Midbrain (tissue), 1 donor: ENCODE measurements around the gene CATSPER1.
"Not testable (repeated sequence)": the region's sequence is repeated elsewhere in the genome, so short reads cannot be mapped to it uniquely, and the experiment has no call there.

Source experiments
- DNase-seq: peaks from one replicate; lab custom pipeline; 2025; lab: John Stamatoyannopoulos, UW

CATSPER1 gene

GRCh38 chr11:66020618-66021357 lies 5.5 kb downstream of the CATSPER1 start:
- no peak for DNase-seq

GRCh38 chr11:66020212-66020611 lies 6.1 kb downstream of the CATSPER1 start:
- DNase-seq = no peak

GRCh38 chr11:66017321-66017720 lies 9.0 kb downstream of the CATSPER1 start:
- no peak for DNase-seq

GRCh38 chr11:66016793-66017177 lies 9.5 kb downstream of the CATSPER1 start:
- DNase-seq = no peak

GRCh38 chr11:66015936-66016792 lies 10.1 kb downstream of the CATSPER1 start:
- no peak for DNase-seq

- DNase-seq = no peak
Observed at GRCh38 chr11:66015454-66015881, 10.8 kb downstream of the CATSPER1 start.

GRCh38 chr11:66014804-66015453 lies 11.3 kb downstream of the CATSPER1 start:
- no peak for DNase-seq

- no peak for DNase-seq
Observed at GRCh38 chr11:66013762-66014100, 12.5 kb downstream of the CATSPER1 start.

GRCh38 chr11:66012946-66013761 lies 13.1 kb downstream of the CATSPER1 start:
- no peak for DNase-seq

GRCh38 chr11:66012371-66012945 lies 13.8 kb downstream of the CATSPER1 start:
- DNase-seq = no peak

- no peak for DNase-seq
Observed at GRCh38 chr11:66011785-66012303, 14.4 kb downstream of the CATSPER1 start, which contains the start of gene CST6. Gene CST6 (plus strand): TSS chr11:66012008. CDS start chr11:66012045, 37 bp downstream.

GRCh38 chr11:66011239-66011784 lies 15.0 kb downstream of the CATSPER1 start:
- DNase-seq = no peak

- DNase-seq = not testable (repeated sequence)
Observed at GRCh38 chr11:66010036-66010435, 16.2 kb downstream of the CATSPER1 start.

GRCh38 chr11:66008468-66009101 lies 17.7 kb downstream of the CATSPER1 start:
- no peak for DNase-seq

GRCh38 chr11:66008095-66008467 lies 18.2 kb downstream of the CATSPER1 start:
- DNase-seq = no peak

- no peak for DNase-seq
Observed at GRCh38 chr11:66007201-66007634, 19.1 kb downstream of the CATSPER1 start.

GRCh38 chr11:66006891-66007176 lies 19.4 kb downstream of the CATSPER1 start:
- no peak for DNase-seq

GRCh38 chr11:66006134-66006890 lies 20.0 kb downstream of the CATSPER1 start:
- no peak for DNase-seq

GRCh38 chr11:66004186-66004585 lies 22.1 kb downstream of the CATSPER1 start:
- no peak for DNase-seq

GRCh38 chr11:66003291-66003690 lies 23.0 kb downstream of the CATSPER1 start:
- no peak for DNase-seq
